ENCODE measurements around the gene R3HDM2. TPM values are rescaled to one million over a fixed set of nuclear protein-coding genes. Genes with fewer than 3 reads are reported as not detected.

The R3HDM2 gene
- total RNA-seq, 2 donors from 2014 or later = 82.7 to 116 TPM

DNA sequence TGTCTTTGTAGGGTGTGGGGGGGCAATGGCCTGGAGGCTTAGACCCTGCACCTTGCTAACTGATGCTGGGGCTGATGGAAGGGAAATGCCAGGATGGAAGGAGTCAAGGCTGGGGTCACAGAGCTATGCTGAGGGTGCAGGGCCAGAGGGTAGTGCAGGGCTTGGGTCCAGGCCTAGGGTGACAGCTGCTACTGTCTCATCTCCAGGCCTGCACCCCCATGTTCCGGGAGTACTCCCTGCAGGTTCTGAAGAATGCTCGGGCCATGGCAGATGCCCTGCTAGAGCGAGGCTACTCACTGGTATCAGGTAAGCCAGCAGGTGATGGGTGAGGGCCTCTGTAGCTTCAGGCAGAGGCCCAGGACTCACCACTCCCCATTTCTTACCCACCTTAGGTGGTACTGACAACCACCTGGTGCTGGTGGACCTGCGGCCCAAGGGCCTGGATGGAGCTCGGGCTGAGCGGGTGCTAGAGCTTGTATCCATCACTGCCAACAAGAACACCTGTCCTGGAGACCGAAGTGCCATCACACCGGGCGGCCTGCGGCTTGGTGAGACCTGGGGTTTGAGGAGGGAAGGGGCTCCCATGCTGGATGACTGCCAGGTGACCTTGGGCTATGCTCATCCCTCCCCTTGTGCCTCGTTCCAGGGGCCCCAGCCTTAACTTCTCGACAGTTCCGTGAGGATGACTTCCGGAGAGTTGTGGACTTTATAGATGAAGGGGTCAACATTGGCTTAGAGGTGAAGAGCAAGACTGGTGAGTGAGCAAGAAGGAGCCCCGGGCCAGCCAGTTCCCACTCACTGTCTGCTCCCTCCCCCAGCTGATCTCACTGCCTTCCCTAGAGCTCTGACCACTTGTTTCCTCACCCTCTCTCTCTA, 197.2 kb downstream of the R3HDM2 start:
- peaks cover 20% of the 10 kb centered on the region for H3K4me1 Mint-ChIP-seq
- H3K27me3 Mint-ChIP-seq (ENCODE audit: insufficient read depth) = peaks cover 45% of the 10 kb centered on the region
- H3K4me3 Mint-ChIP-seq = no peak overlapping the region
- Histone ChIP-seq H3K4me3 (ENCODE audit: low read length) (no peak overlapping the region), H3K9ac (ENCODE audit: extremely low read depth, low read length, poor library complexity, severe bottlenecking) (no peak overlapping the region), H3K36me3 (ENCODE audit: control insufficient read depth, insufficient read depth, low read length) (peaks cover 41% of the 10 kb centered on the region), H3K27ac (ENCODE audit: low read depth, low read length) (no peak overlapping the region), H3K9me3 (ENCODE audit: control insufficient read depth, low read length) (no peaks in the 10 kb centered on the region), H3K27me3 (ENCODE audit: control insufficient read depth, insufficient read depth, low read length, poor library complexity, severe bottlenecking) (peaks cover 44% of the 10 kb centered on the region), H3K4me1 (ENCODE audit: control insufficient read depth, insufficient read depth, low read length) (peaks cover 16% of the 10 kb centered on the region)
- DNase-seq = peak; percentile 62
- H3K36me3 Mint-ChIP-seq (ENCODE audit: low read depth) = peaks cover 40% of the 10 kb centered on the region
- no peak overlapping the region for H3K27ac Mint-ChIP-seq
- no peaks in the 10 kb centered on the region for H3K9me3 Mint-ChIP-seq
- WGBS, 2 experiments (ENCODE audit: insufficient coverage in 1 of 2, insufficient read length in 1 of 2) = 93 to 100% methylated on average over 6 to 15 of the region's 15 CpGs
- TF ChIP-seq, protein P1, sequence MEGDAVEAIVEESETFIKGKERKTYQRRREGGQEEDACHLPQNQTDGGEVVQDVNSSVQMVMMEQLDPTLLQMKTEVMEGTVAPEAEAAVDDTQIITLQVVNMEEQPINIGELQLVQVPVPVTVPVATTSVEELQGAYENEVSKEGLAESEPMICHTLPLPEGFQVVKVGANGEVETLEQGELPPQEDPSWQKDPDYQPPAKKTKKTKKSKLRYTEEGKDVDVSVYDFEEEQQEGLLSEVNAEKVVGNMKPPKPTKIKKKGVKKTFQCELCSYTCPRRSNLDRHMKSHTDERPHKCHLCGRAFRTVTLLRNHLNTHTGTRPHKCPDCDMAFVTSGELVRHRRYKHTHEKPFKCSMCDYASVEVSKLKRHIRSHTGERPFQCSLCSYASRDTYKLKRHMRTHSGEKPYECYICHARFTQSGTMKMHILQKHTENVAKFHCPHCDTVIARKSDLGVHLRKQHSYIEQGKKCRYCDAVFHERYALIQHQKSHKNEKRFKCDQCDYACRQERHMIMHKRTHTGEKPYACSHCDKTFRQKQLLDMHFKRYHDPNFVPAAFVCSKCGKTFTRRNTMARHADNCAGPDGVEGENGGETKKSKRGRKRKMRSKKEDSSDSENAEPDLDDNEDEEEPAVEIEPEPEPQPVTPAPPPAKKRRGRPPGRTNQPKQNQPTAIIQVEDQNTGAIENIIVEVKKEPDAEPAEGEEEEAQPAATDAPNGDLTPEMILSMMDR (conservative IDR thresholded peaks at IDR 0.05) = no peak

DNA sequence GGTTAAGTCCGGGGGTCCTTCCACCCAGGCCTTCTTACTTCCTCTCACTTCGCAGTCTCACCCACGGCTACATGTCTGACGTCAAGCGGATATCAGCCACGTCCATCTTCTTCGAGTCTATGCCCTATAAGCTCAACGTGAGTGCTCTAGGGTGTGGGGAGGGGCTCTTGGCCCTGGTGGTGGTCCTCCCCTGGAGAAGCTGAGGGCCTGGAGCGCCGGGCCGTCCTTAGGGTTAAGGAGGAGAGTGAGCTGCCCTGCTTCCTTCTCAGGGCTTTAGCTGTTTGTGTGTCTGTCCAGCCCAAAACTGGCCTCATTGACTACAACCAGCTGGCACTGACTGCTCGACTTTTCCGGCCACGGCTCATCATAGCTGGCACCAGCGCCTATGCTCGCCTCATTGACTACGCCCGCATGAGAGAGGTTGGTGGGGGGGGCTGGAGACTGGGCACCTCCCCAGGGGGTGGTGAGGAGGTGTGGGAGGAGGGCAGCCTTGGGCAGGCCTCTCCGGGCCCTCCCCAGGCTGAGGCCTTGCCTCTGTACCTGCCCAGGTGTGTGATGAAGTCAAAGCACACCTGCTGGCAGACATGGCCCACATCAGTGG, 198.6 kb downstream of the R3HDM2 start:
- no peak overlapping the region for H3K27ac Mint-ChIP-seq
- no peak for DNase-seq
- H3K4me3 Mint-ChIP-seq = no peak overlapping the region
- no peak overlapping the region for H3K4me3 ChIP-seq (ENCODE audit: low read length)
- TF ChIP-seq, protein P1 (conservative IDR thresholded peaks at IDR 0.05) = no peak
- peaks cover 41% of the 10 kb centered on the region for H3K36me3 ChIP-seq (ENCODE audit: control insufficient read depth, insufficient read depth, low read length)
- peaks cover 38% of the 10 kb centered on the region for H3K27me3 Mint-ChIP-seq (ENCODE audit: insufficient read depth)
- no peaks in the 10 kb centered on the region for H3K9me3 Mint-ChIP-seq
- no peaks in the 10 kb centered on the region for H3K9me3 ChIP-seq (ENCODE audit: control insufficient read depth, low read length)
- H3K27me3 ChIP-seq (ENCODE audit: control insufficient read depth, insufficient read depth, low read length, poor library complexity, severe bottlenecking) = peaks cover 39% of the 10 kb centered on the region
- WGBS, 2 experiments (ENCODE audit: insufficient coverage in 1 of 2, insufficient read length in 1 of 2) = 97 to 100% methylated on average over 2 to 19 of the region's 19 CpGs
- H3K36me3 Mint-ChIP-seq (ENCODE audit: low read depth) = peaks cover 40% of the 10 kb centered on the region
- no peak overlapping the region for H3K9ac ChIP-seq (ENCODE audit: extremely low read depth, low read length, poor library complexity, severe bottlenecking)
- H3K4me1 ChIP-seq (ENCODE audit: control insufficient read depth, insufficient read depth, low read length) = peaks cover 10% of the 10 kb centered on the region
- no peak overlapping the region for H3K27ac ChIP-seq (ENCODE audit: low read depth, low read length)
- H3K4me1 Mint-ChIP-seq = peaks cover 17% of the 10 kb centered on the region

DNA sequence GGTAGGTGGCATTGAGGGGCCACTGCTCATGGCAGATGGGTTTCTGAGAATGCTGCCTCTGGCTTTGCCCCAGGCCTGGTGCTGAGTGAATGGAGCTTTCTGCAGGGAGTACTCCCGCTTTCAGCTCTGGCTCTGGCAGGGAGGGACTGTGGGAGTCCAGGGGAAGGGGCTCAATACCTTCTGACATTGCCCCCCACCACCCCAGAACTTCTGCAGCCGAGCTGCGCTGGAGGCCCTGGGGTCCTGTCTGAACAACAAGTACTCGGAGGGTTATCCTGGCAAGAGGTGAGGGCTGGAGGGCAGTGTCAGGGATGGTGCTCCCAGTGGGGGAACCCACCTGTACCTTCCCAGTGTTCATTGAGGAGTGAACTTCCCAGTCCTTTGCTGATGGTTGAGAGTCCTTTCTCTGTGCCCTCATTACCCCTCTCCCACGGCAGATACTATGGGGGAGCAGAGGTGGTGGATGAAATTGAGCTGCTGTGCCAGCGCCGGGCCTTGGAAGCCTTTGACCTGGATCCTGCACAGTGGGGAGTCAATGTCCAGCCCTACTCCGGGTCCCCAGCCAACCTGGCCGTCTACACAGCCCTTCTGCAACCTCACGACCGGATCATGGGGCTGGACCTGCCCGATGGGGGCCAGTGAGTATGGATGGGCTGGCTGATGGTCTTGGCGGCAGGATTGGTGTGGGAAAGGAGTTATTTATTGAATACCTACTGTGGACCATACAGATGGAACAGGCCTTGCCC, 199.4 kb downstream of the R3HDM2 start:
- Histone ChIP-seq H3K36me3 (ENCODE audit: control insufficient read depth, insufficient read depth, low read length) (peaks cover 41% of the 10 kb centered on the region), H3K27ac (ENCODE audit: low read depth, low read length) (no peak overlapping the region), H3K27me3 (ENCODE audit: control insufficient read depth, insufficient read depth, low read length, poor library complexity, severe bottlenecking) (peaks cover 39% of the 10 kb centered on the region), H3K9ac (ENCODE audit: extremely low read depth, low read length, poor library complexity, severe bottlenecking) (no peak overlapping the region), H3K4me1 (ENCODE audit: control insufficient read depth, insufficient read depth, low read length) (peaks cover 10% of the 10 kb centered on the region), H3K4me3 (ENCODE audit: low read length) (peak overlapping the region; percentile 89), H3K9me3 (ENCODE audit: control insufficient read depth, low read length) (no peaks in the 10 kb centered on the region)
- no peak overlapping the region for H3K27ac Mint-ChIP-seq
- TF ChIP-seq, protein P1 (conservative IDR thresholded peaks at IDR 0.05) = no peak
- H3K27me3 Mint-ChIP-seq (ENCODE audit: insufficient read depth) = peaks cover 36% of the 10 kb centered on the region
- 94 to 96% methylated on average over 9 to 13 of the region's 13 CpGs for WGBS, 2 experiments (ENCODE audit: insufficient coverage in 1 of 2, insufficient read length in 1 of 2)
- H3K36me3 Mint-ChIP-seq (ENCODE audit: low read depth) = peaks cover 40% of the 10 kb centered on the region
- H3K4me1 Mint-ChIP-seq = peaks cover 21% of the 10 kb centered on the region
- peak overlapping the region; percentile 98 for H3K4me3 Mint-ChIP-seq
- no peak for DNase-seq
- no peaks in the 10 kb centered on the region for H3K9me3 Mint-ChIP-seq
